GM12865 (cell line): ENCODE results near the gene TREML1.

Experiments
- DNase-seq: peaks from one replicate; pipeline ENCODE4 v3.0.0; 2010; ENCODE audit warnings: low read depth
- H3K4me3 ChIP-seq: 2 replicates; pipeline ENCODE4 v1.5.1; 2011; ENCODE audit warnings: mild to moderate bottlenecking, low read depth, low read length, control low read depth
- TF ChIP-seq, protein P1 (sequence below): IDR thresholded peaks from 2 replicates; pipeline ENCODE4 v1.5.1; 2011; ENCODE audit warnings: low read length, control low read depth, low read depth, inconsistent platforms; ENCODE audit not compliant: insufficient read depth; ENCODE audit errors: missing control alignments

The TREML1 gene

DNA sequence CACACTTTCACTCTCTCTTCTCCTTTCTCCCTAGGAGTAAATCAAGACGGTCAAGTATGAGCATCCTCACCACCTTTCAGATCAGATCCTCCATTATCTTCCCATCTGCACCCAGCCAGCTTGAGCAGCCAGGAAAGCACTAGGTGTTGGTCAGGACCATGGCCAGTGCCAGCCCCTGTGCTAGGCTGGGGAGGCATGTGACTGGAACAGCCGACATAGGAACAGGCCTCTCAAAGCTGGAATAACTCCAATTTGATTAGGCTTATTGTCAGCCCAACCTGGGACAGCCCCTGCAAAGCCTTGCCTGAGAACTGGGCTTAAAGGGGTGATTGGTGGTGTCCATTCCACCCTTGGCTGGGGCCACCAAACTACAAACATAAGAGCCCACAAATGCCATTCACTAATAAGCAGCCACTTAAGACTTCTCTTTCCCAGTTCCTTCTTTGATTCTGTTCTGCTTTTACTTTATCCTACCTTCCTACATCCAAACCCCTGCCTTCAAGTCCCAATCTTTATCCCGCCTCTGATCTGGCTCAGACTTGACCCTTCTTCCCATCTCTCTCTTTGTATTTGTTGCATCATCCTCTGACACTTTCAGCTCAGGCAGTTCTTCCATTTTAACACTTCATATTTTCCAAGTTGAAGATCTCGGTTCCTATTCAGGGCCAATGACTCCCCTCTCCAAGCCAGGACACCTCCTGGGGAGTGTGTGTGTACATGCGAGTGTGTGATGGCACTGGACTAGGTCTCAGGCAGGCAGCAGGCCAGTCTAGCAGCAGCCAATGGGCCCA is 13.2 kb upstream of the TREML1 start:
- TF ChIP-seq, protein P1, sequence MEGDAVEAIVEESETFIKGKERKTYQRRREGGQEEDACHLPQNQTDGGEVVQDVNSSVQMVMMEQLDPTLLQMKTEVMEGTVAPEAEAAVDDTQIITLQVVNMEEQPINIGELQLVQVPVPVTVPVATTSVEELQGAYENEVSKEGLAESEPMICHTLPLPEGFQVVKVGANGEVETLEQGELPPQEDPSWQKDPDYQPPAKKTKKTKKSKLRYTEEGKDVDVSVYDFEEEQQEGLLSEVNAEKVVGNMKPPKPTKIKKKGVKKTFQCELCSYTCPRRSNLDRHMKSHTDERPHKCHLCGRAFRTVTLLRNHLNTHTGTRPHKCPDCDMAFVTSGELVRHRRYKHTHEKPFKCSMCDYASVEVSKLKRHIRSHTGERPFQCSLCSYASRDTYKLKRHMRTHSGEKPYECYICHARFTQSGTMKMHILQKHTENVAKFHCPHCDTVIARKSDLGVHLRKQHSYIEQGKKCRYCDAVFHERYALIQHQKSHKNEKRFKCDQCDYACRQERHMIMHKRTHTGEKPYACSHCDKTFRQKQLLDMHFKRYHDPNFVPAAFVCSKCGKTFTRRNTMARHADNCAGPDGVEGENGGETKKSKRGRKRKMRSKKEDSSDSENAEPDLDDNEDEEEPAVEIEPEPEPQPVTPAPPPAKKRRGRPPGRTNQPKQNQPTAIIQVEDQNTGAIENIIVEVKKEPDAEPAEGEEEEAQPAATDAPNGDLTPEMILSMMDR: no peak
- H3K4me3 ChIP-seq: no peak overlapping the region
- no peak for DNase-seq

DNA sequence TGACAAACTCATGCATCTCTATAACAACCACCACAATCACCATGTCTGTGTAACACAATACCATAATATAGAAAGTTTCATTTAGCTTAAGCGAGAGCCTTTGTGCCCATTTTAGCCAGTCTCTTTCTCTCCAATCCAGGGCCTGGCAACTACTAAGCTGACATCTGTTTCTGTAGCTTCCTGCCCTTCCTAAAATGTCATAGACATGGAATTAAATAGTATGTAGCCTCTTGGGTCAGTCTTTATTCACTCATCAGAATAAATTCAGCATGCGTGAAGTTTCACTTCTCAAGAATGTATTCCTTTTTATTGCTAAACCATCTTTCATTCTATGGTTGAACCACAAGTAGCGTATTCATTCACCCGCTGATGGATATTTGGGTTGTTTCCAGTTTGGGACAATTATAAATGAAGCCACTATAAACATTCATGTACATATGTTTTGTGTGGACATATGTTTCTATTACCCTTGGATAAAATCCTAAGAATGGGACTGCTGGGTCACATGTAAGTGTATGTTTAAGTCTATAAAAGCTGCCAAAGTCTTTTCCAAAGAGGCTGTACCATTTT is 10.5 kb upstream of the TREML1 start:
- TF ChIP-seq, protein P1: no peak
- no peak overlapping the region for H3K4me3 ChIP-seq
- DNase-seq: no peak

DNA sequence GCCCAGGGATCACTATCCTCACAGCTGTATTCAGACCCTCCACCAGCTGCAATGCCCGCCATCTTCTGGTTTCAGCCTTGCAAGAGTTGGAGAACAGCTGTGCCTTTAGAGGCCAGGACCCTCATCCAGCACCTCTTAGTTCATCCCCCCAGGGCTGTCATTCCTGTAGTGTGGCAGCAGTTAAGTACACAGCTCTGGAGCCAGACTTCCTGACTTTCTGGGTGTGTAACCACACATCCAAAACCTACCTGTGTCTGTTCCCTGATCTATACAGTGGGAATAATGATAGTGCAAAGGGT is 9.2 kb upstream of the TREML1 start:
- TF ChIP-seq, protein P1: no peak
- H3K4me3 ChIP-seq: no peak overlapping the region
- no peak for DNase-seq

DNA sequence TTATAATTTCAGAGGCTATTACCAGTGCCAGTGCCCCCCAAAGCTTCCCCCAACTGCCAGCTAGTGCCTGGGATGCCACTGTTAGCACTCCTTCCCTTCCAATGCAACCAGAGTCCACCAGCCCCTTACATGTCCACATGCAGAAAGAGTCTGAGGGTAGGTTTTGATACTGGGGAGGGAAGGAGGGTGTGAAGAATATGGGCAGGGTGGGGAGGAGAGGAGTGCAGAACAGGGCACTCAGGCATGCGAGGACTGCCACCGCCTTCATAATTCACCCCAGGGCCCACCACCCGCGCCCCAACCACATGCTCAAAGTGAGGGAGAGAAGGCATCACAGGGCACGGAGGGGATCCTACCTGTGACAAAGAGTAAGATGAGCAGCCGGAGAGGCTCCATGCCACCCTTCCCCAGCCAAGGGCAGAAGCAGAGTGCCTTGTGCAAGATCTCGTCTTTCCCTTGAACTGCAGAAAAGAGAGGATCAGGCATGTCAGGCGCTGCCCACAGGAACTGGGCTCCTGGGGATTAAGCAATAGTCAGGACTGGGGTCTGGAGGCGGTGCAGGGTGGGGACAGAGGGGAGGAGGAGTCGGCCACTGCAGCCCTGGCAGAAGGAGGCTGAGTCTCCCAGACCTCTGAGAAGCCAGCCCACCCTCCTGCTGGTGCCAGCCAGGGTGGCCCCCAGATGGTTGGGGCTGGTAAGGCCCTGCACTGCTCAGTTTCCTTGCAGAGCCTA is 8.7 kb upstream of the TREML1 start, which contains the start of gene TREM2:
Gene TREM2, minus strand, starts transcription at position 430 of the 732 bp plus-strand sequence. Its CDS starts 34 bp downstream, at position 396.
- H3K4me3 ChIP-seq: no peak within 1 kb of the TSS
- TF ChIP-seq, protein P1: no peak
- no peak for DNase-seq

DNA sequence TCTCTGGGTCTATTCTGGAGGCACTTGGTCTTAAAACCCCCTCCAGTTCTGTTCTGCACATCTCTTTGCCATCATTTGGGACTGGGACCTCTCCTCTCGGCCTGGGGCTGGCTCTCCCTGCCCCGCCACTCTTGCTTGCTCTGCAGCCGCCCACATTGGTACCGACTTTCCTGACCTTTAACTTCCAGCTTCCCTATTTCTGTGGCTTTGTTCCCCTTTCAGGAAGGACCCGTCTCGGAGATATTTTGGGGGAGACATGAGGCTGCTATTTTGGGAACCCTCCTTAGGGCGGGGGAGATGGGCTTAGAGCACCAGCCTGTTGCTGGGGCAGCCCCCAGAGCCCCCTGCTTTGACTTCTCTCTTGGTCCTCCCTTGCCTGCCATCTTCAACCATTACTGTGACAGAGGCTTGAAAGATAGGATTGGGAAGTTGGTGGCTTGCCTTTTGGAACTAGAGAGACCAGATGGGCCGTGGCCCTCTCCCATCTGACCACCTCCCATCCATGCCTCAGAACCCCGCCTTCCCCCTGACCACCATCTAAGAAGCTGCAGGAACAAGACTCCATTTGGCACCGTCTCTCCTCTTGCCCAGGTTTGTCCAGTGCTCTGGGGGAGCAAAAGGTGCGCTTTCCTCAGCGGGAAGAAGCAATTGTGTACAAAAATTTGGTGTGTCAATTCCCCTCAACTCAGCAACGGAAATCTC is 7.9 kb upstream of the TREML1 start:
- no peak for DNase-seq
- TF ChIP-seq, protein P1: no peak
- H3K4me3 ChIP-seq: no peak overlapping the region

DNA sequence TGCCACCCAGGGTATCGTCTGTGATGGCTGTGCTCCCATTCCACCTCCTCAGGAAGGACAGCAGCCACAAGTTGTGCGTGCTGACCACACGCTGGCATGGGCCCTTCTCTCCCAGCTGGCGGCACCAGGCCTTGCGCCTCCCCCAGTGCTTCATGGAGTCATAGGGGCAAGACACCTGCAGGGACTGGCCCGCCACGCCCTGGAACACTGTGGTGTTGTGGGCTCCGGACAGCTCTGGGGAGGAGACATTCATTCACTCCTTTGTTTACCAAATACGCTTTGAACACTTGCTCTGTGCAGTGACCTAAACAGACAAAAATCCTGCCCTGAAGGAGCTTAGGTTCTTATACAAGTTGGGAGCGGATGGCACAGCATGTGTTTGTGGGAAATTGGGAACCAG is 7.2 kb upstream of the TREML1 start:
- TF ChIP-seq, protein P1: no peak
- H3K4me3 ChIP-seq: no peak overlapping the region
- DNase-seq: no peak
